GM21619 (cell line): ENCODE results near the gene FNDC3B.
"Not testable (repeated sequence)": the region's sequence is repeated elsewhere in the genome, so short reads cannot be mapped to it uniquely, and the experiment has no call there.

Experiments used
- ATAC-seq: cut with Tn5 transposase; IDR thresholded peaks from one replicate; pipeline ENCODE4 v1.9.1; 2021; ENCODE audit not compliant: unreplicated experiment

The FNDC3B gene

DNA sequence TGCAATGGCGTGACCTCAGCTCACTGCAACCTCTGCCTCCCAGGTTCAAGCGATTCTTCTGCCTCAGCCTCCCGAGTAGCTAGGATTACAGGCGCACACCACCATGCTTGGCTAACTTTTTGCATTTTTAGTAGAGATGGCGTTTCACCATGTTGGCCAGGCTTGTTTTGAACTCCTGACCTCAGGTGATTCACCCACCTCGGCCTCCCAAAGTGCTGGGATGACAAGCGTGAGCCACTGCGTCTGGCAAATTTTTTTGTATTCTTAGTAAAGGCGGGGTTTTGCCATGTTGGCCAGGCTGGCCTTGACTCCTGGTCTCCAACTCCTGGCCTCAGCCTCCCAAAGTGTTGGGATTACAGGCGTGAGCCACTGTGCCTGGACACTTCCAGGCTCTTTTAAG lies 215.9 kb downstream of the FNDC3B start:
- ATAC-seq, result not testable (repeated sequence)

DNA sequence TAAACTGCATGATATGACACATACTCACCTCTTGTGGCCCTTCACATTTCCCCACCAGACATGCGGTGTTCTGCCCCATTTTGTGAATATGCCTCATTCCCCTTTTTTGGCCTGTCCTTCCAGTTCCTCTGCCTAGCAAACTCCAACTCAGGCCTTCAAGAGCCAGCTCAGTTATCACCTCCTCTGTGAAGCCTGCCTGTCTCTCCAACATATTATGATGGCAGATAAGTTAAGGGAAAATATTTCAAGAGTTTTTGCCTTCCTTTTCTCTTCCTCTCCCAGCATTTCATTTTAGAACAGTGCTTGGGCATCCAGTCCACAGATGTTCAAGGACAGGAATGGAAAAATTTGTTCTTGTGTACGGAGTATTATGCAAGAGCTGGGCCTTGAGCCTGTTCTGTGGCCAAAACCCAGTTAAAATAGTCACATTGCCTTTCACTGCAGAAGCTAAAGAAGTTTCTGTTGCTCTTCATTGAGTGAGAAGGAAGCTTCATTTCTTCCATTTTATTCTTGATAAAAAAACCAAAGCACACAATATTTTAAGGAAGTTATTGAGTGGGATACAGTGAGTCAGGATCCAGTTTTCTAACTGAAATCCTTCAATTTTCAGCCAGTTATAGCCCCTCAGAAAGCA lies 216.8 kb downstream of the FNDC3B start:
- no peak for ATAC-seq

DNA sequence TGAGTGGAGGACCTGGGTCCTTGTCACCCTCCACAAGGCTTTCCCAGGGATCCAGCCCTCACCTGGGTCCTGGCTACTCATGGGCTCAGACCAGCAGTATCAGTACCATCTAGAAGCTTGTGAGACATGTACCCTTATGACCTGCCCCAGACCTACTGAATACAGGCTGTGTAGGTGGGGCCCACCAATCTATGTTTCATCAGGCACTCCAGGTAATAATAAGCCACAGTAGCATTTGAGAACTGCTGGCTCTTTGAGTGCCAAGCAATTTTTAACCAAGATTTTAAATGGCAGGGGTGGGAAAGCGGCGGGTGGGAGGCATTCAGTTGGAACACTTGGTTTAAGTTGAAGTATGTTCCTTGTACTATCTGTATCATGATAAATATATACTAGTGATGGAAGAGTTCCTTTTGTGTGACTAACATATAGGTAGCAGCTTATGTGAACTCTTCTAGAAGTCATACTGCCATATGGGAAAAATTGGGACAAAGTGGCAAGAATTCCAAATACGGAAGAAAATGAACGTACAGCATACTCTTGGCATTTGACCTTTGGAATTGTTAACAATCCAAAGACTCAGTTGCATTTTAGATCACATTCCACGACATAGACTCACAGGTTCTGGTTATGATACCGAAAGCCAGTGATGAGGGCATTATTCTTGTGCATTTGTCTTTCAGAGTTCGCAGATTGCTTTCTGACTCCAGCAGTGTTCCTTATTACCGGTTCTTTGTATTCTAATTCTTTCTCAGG lies 218.4 kb downstream of the FNDC3B start:
- ATAC-seq, result no peak

DNA sequence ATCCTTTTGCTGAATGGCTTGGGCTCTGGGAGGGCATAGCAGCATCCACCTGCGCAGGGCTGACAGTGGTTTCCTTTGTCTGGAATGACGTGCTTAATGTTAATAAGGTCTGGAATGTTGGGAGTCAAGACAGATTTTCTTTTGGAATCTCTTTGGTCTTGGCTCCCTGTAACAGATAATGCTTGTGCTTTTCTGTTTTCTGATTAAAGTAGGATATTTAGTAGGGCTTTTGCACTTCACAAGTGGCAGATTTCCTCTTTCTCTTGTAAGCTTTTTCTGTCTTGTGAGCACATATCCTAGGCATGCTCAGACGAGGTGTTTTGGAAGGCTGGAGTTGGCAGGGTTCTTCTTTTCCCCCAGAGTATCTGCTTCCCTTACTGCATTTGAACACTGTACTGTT lies 219.2 kb downstream of the FNDC3B start:
- no peak for ATAC-seq

DNA sequence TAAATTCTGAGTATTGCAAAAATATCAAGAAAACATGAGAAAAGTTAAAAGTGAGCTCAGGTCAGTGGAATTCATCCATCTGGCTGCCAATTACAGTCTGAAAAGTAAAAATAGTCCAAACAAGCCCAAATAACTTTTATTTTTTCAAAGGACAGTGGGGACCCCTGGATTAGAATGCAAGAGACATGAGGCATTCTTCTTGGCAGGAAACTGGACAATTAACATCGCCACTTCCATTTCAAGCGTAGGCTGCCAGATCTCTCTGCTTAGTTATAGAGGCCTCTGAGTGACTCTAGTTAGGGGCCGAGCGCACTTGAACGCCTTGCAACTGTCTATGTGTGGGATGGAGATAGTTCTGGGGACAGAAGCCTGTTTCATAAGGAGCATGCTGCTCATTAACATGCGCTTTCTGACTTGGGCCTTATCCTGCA lies 219.7 kb downstream of the FNDC3B start:
- ATAC-seq, result no peak

DNA sequence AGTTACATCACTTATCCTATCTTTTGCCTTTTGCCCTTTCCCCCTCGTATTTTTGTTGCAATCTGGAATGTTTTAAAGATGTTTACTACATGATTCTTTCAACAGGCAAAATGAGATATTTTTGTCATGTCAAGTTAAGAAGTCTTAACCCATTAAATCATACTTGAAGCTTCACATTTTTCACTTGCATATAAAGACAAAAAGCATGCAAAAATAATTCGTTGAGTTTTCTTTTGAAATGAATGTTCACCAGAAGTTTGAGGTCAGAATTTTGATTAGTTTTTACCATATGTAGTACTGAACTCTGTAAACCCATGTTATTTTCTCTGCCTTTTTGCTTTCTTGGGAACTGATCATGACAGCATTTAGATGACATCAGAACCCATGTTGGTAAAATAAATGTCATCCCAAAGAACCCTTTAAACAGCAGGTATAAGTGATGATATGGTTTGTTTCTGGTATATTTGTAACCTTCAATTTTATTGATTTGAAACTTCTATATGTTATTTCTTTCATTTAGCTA lies 220.4 kb downstream of the FNDC3B start:
- no peak for ATAC-seq

DNA sequence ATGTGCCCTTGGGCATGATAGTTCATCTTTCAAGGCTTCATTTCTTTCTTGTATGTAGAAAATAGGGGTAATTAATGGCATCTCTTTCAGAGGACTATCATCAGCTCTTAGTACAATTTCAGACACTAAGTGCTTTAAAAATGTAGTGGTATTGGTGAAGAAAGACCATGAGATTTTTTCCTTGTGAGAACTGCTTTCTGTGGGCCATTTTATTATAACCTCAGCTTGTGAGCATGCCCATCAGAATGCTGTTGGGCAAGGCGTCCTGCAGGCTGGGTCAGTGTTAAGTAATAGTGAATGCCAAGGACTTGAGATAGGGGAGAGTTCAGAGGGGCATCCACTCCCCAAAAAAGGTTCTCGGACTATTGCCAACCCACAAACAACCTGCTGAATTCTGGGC lies 221.0 kb downstream of the FNDC3B start:
- ATAC-seq, result no peak

DNA sequence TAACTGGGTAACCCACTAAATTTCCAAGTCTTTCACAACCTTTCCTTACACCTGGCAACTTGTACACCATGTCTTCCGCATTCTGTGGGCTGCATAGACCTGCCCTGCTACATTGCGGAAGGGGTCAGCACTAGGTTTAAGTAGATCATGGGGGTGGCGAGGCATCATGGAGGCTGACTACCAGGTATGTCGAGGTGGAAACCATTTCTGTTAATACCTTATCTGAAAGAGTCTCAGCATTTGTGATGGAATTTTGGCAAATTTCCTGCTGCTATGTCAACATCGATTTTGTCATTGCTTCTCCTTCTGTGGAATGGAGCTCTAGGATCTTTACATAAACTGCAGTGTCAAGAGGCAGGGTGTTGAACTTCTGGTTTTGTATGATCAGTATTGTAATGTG lies 221.7 kb downstream of the FNDC3B start:
- ATAC-seq, result no peak

DNA sequence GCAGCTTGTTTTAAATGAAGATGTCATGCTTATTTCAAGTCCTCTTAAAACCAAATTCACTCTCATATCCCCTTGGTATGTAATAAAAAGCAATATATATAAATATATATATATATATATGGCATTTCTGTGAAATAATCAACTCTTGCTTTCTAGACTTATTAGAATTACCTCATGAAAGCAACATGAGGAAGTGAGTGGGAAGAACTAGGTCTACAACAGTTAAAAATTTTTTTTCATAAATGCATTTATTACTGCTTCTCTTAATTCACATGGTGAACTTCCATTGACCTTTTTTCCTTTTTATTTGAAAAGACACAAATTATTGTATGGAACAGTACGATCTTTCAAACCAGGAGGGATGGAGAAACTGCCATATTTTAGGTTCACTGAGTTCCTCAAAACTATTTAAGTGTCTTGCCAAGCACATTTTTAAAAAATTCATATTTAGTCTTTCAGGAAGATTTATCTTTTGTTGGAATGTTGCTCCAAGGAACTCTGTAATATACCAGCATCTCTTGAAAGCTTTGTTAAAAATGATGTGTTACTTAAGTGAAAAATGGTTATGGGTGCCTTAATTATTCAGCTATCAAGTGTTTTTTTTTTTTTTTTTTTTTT lies 223.7 kb downstream of the FNDC3B start:
- ATAC-seq, result no peak

DNA sequence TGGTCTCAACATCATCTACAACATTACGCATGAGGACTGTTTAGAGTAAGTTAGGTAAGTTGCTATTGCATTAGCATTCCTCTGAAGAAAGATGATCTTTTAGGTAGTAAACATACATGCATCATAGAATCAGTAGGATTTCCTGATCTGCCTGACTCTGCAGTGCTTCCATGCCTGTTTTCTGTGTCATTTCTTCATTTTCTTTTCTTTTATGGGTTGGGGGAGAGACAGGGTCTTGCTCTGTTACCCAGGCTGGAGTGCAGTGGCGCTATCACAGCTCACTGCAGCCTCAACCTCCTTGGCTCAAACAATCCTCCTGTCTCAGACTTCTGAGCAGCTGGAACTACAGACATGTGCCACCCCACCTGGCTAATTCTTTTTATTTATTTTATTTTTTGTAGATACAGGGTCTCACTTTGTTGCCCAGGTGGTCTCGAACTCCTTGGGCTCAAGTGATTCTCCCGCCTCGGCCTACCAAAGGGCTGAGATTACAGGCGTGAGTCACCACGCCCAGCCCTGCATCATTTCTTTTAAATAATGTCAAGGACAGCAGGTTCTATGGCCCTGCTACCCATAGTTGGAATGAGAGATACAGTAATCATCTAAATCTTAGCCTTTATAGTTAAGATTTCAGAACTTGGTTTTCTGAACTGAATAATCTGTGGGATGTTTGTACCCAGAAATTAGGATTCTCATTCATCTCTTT lies 224.6 kb downstream of the FNDC3B start:
- ATAC-seq, result no peak

DNA sequence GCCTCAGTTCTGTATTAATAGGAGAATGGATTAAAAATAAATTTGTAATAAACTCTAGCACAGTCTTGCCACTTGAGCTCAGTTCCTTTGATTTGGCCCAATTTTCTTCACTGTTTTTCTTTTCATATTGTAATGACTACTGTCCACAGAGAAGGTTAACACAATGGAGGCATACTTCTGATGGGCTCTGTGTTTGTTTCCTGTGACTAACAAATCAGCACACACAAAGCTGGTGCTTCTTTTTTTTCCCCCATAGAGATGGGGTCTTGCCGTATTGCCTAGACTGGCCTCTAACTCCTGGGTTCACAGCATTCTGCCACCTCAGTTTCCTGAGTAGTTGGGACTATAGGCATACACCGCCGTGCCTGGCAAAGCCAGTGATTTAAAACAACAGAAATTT lies 226.7 kb downstream of the FNDC3B start:
- no peak for ATAC-seq

DNA sequence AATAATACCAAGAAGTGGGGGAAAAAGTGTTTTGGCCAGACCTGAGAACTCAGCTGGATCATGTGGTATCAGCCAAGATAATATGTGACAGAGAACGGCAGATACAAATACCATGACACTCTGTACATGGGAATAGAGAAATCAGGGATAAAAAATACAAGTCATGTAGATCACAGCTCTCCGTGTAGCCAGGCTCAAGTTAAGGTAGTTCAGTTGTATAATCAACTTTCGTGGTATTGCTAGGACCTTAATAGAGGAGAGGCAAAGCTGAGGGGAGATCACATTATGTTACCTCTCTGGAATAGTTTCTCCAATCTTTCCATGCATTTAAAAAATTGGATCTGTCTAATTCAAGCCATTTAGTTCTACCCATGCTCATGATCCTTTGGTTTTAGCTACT lies 229.0 kb downstream of the FNDC3B start:
- ATAC-seq, result no peak

DNA sequence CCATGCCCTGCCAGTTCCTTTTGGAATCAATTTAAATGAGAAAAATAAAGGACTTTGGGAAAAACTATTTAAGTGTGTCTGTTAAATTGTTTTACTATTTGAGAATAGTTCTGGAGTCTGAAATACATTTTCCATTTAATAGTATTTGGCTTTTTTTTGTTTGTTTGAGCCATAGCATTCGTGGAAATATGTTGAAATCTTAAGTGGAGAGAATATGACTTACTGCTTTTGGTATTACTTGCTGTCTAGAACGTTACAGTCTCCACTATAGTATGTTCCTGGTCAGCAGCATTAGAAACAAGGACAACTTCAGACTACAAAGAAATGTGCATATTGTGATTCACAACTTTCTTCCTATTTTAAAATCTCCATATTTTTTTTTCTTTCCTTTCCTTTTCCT lies 229.5 kb downstream of the FNDC3B start:
- no peak for ATAC-seq

DNA sequence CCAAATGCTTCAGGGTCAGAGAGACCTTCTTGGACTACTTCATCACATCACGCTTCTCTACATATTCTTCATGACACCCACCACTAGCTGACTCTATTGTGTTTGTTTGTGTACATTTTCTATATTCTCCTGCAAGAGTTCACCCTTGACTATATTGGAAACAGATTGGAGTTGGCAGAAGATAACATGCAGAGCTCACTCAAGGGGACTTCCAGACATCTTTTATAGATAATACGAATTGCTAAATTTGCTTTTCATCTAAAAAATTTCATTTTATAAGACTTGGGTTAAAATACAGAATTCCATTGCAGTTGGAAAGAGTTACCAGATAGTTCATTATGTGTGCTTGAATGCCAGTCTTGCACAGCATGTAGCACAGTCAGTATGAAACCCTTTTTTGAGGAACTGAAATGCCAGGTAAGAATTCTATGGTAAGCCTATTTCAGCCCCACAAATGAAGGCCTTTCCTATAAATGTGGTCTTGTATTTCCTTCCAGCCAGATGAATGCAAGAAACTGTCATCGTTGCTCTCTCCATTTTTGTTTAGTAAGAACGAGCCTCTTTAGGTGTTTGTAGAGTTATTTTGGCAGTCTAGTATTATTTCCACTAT lies 231.3 kb downstream of the FNDC3B start:
- ATAC-seq, result peak; percentile 98

DNA sequence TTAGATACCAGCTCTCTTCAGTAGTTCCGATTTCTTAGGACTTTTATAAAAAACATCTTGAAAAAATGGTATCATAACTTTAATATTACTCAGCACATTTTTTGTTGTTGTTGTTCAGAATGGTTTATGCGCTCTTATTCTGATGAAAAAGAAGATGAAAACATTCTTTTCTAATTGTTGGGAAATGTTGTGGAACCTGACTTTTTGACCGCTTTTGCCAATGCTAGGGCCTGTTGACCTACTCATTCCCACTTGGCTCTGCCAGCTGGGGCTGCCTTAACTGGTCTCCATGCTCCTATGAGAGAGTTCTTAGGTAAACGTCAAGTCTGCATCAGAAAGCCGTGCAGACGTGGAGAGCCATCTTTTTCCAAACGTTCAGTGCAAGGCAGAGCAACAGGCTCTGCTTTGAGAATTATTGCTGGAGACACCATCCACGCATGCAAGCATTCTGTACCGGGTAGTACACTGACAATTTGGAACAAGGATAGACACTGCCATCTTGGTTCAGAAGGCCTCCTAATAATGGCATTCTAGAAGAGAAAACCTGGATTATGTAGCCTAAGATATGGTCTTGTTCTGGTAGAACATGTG lies 232.1 kb downstream of the FNDC3B start:
- ATAC-seq, result no peak

DNA sequence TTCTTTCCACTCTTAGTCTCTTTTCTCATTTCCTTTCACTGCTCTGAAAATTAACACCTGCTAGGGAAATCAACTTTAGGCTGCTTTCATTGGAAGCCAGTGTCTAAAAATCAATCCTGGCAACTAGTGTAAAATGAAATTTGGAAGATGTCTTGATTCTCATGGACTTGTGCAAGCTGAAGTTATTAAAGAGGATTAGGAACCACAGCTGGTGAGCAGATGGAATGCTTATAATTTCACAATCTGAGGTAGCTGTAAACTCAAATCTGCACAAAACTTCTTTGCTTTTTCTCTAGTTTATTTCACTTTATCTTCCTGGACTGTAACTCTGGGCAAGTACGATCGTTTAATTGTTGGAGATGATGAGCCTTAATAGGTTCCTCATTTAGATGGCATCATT lies 233.3 kb downstream of the FNDC3B start:
- ATAC-seq, result no peak

DNA sequence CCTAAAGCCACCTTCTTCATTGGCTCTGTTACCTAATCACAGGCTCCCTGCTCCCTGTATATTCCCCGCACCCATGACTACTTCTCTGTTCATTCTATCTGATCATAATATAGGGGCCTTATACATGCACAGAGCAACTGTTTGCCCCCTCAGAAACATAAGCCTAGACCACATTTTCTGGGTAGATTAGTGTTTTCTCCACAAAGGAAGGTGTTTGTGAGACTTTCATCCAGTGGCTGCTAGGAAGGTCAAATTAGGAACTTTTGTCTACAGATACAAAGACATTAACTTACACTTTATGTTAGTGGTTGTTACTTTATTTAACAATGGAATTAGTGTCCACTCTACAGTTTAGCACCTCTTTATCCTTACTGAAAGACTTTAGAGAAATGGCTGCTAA lies 234.0 kb downstream of the FNDC3B start:
- ATAC-seq, result no peak

DNA sequence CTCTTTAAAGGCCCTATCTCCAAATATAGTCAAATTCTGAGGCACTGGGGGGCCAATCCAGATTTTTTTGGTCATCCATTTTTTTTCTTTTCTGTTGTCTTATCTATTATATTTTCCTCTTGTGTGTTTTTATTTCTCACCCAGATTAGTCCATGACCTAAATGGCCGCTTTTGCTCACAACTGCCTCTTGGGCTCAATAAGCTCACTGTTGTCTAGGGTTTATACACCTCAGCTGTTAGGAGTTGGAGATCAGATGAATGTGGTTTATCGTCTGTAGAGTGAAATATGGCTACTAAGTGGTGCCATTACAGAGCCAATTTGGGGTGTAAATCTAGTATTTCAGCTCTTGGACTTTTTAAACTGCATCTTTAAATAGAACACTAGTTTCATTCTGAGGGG lies 235.5 kb downstream of the FNDC3B start:
- no peak for ATAC-seq

DNA sequence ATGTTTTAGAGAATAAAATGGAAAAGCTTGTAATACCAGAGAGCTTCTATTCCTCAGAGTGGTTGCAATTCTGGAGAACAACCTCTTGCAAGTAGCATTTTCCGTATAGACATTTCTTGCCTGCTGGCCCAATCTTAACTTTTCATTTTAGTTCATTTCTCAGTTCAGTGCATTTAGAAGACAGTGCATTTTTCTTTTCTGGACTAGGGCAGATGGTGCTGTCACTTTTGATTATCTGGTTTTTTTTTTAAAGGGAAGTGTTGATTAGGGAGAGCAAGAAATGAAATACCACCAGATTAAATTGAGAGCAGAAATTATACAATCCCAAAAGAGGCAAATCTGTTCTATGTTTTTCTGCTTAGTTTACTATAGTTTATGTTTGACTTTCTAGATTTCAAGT lies 236.2 kb downstream of the FNDC3B start:
- ATAC-seq, result no peak

DNA sequence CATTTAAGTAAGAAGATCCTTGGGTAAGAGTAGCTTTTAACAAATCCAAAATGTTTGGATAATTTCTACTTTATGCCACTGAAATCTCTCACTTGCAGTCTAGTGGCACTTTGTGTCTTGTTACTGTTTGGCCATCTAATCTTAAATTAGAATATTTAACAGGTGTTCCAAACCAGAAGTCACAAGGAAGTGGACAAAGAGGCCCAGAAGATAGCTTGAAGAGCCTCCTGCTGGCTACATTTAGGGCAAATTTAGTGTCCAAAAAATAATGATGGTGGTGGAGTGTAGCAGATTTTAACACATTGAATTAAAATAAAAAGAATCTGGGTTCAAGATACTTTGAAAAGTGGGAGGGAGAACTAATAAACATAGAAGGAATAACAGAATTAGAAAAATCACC lies 236.7 kb downstream of the FNDC3B start:
- no peak for ATAC-seq

DNA sequence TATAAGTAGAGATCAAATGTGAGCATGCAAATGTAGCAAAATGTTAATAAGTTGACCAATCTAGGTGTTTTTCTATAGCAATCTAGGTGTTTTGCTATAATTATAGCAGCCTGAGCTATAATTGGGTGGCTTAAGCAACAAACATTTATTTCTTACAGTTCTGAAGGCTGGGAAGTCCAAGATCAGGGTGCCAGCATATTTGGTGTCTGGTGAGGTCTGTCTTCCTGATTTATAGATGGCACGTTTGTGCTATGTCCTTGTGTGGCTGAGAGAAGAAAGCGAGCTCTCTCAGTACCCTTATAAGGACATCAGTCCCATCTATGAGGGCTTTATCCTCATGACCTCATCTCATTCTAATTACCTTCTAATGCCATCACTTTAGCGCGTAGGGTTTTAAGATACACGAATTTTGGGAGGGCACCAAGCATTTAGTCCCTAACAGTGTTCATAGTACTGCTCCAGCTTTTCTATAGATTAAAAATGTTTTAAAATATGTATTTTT lies 237.8 kb downstream of the FNDC3B start:
- no peak for ATAC-seq
